DOHH2 (cell line): ENCODE measurements around the gene COL27A1.
"Not testable (repeated sequence)": the region's sequence is repeated elsewhere in the genome, so short reads cannot be mapped to it uniquely, and the experiment has no call there.

ENCODE experiments used
- H3F3A ChIP-seq: fragments of 200-600 bp; sonication (generic), shearing (Covaris generic); 2 replicates; pipeline ENCODE4 v1.6.0; 2016; ENCODE audit warnings: antibody characterized with exemption, mild to moderate bottlenecking; ENCODE audit not compliant: control insufficient read depth, insufficient read depth
- H3K27ac ChIP-seq: fragments of 200-600 bp; sonication (generic); 2 replicates; pipeline ENCODE4 v1.5.1; 2014; ENCODE audit warnings: low read depth, mild to moderate bottlenecking, low read length, moderate library complexity
- H3K27me3 ChIP-seq: fragments of 200-600 bp; sonication (generic); 2 replicates; pipeline ENCODE4 v1.6.1; 2014; ENCODE audit warnings: mild to moderate bottlenecking, low read length, mixed read lengths; ENCODE audit not compliant: control insufficient read depth
- H3K36me3 ChIP-seq: fragments of 200-600 bp; sonication (generic); 2 replicates; pipeline ENCODE4 v1.6.1; 2014; ENCODE audit warnings: mild to moderate bottlenecking, low read length, moderate library complexity, mixed read lengths; ENCODE audit not compliant: control insufficient read depth
- H3K4me1 ChIP-seq: fragments of 200-600 bp; sonication (generic); 2 replicates; pipeline ENCODE4 v1.6.1; 2014; ENCODE audit warnings: mild to moderate bottlenecking, low read length, mixed read lengths; ENCODE audit not compliant: control insufficient read depth
- H3K4me2 ChIP-seq: fragments of 200-600 bp; sonication (generic); 2 replicates; pipeline ENCODE4 v1.6.0; 2014; ENCODE audit warnings: mild to moderate bottlenecking, low read length, moderate library complexity
- H3K4me3 ChIP-seq: fragments of 200-600 bp; sonication (generic); 2 replicates; pipeline ENCODE4 v1.5.1; 2014; ENCODE audit warnings: mild to moderate bottlenecking, low read length, mixed read lengths
- H3K79me2 ChIP-seq: fragments of 200-600 bp; sonication (generic); 2 replicates; pipeline ENCODE4 v1.6.1; 2014; ENCODE audit warnings: mild to moderate bottlenecking, low read length, mixed read lengths; ENCODE audit not compliant: control insufficient read depth
- H3K9me2 ChIP-seq: fragments of 200-600 bp; sonication (generic); replicated peaks from 2 replicates; pipeline ENCODE4 v1.6.1; 2014; ENCODE audit warnings: mild to moderate bottlenecking, low read length, mixed read lengths; ENCODE audit not compliant: control insufficient read depth
- H3K9me3 ChIP-seq: fragments of 200-600 bp; sonication (generic); 2 replicates; pipeline ENCODE4 v1.6.1; 2014; ENCODE audit warnings: antibody characterized with exemption, low read length, mixed read lengths; ENCODE audit not compliant: control insufficient read depth, insufficient read depth
- H4K20me1 ChIP-seq: fragments of 200-600 bp; sonication (generic); 2 replicates; pipeline ENCODE4 v1.6.0; 2014; ENCODE audit warnings: low read depth, mild to moderate bottlenecking, antibody characterized with exemption, low read length, moderate library complexity; ENCODE audit not compliant: control insufficient read depth, insufficient read depth
- EZH2phosphoT487 ChIP-seq: fragments of 200-600 bp; sonication (generic); IDR thresholded peaks from 2 replicates; pipeline ENCODE4 v1.6.1; 2017; ENCODE audit warnings: borderline replicate concordance, mild to moderate bottlenecking, antibody characterized with exemption, low read length, moderate library complexity, mixed read lengths
- TF ChIP-seq, protein P1 (sequence below): fragments of 200-600 bp; sonication (generic); IDR thresholded peaks from one replicate; pipeline ENCODE4 v1.5.1; 2014; ENCODE audit warnings: antibody characterized with exemption, mild to moderate bottlenecking, low read depth, low read length; ENCODE audit not compliant: poor library complexity, severe bottlenecking

Gene COL27A1

DNA sequence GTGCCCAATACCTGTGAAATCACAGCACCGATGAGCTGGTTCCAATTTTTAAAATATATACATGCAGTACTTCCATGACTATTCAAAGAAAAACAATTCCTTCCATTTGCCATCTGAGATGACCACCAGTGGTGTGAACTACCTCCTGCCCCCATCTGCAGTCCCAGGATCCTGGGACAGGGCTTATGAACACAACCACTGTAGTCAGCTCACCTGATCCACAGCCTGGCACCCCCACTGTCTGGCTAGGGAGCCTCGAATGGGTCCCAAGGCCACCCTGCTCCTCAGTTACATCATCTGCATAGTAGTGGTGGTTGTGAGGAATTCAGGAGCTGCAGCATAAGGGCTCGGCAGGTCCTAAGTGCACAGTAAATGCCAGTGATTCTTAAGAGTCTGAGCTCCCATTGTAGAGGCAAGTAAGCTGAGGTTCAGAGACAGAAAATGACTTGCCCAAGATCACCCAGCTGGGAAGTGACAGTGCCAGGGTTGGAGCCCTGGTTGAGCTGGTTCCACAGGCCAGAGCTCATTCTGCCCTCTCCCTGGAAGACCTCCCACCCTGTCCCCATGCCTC, 170.4 kb downstream of the COL27A1 start:
- not testable (repeated sequence) for H3K4me3 ChIP-seq, H3F3A ChIP-seq, H3K4me1 ChIP-seq, H3K4me2 ChIP-seq, H4K20me1 ChIP-seq, H3K9me3 ChIP-seq, H3K27me3 ChIP-seq, H3K36me3 ChIP-seq, H3K79me2 ChIP-seq, H3K27ac ChIP-seq, H3K9me2 ChIP-seq

DNA sequence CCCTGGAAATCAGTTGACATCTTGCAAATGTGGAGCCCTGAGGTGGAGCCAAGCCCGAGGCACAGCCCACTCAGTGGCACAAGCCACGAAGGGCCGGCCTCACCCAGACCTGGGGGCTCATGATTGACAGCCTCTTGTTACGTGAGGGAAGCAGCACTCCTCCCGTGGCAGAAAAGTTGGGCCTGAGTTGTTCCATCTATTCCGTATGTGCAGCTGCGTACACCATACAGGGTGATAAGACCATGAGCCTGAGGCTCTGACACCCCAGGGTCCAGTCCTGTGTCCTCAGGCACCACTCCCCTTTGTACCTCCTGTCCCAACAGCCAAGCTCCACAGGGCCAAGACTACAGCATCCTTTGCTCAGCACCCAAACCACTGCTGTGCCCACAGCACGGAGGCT, 172.4 kb downstream of the COL27A1 start:
- Histone ChIP-seq H3K4me3 (no peak overlapping the region), H3K27me3 (0 out of 2 replicates have a peak, but pooled peaks cover 2% of the 10 kb centered on the region), H3K9me3 (no peaks in the 10 kb centered on the region; the same call in 1 of the 2 replicates), H3K4me1 (no peaks in the 10 kb centered on the region), H4K20me1 (no peaks in the 10 kb centered on the region), H3K27ac (no peak overlapping the region), H3K4me2 (no peak overlapping the region), H3K36me3 (no peaks in the 10 kb centered on the region), H3F3A (0 out of 2 replicates have a peak, but pooled peaks cover 3% of the 10 kb centered on the region), H3K9me2 (no peaks in the 10 kb centered on the region), H3K79me2 (no peaks in the 10 kb centered on the region)
- TF ChIP-seq, protein P1, sequence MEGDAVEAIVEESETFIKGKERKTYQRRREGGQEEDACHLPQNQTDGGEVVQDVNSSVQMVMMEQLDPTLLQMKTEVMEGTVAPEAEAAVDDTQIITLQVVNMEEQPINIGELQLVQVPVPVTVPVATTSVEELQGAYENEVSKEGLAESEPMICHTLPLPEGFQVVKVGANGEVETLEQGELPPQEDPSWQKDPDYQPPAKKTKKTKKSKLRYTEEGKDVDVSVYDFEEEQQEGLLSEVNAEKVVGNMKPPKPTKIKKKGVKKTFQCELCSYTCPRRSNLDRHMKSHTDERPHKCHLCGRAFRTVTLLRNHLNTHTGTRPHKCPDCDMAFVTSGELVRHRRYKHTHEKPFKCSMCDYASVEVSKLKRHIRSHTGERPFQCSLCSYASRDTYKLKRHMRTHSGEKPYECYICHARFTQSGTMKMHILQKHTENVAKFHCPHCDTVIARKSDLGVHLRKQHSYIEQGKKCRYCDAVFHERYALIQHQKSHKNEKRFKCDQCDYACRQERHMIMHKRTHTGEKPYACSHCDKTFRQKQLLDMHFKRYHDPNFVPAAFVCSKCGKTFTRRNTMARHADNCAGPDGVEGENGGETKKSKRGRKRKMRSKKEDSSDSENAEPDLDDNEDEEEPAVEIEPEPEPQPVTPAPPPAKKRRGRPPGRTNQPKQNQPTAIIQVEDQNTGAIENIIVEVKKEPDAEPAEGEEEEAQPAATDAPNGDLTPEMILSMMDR = no peak
- no peak for TF ChIP-seq EZH2phosphoT487

DNA sequence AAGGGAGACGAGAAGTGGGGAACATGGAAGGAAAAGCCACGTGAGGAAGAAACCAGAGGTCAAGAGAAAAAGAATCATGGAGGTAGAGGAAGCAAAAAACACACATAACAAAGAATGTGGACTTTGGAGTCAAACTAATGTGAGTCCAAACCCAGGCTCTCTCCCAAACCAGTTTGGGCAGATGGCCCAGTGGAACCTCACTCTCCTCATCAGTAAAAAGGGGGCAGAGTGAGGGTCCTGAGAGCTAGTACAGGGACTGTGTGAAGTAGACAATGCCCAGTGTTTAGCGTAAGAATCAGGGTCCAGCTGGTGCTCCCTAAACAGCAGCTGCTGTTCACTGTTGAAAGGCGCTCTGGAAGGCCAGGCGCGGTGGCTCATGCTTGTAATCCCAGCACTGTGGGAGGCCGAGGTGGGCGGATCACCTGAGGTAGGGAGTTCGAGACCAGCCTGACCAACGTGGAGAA, 173.1 kb downstream of the COL27A1 start:
- H3K27ac ChIP-seq, H4K20me1 ChIP-seq, H3K4me3 ChIP-seq, H3K4me1 ChIP-seq, H3F3A ChIP-seq, H3K79me2 ChIP-seq, H3K36me3 ChIP-seq, H3K27me3 ChIP-seq, H3K9me2 ChIP-seq, H3K9me3 ChIP-seq, H3K4me2 ChIP-seq: not testable (repeated sequence)

DNA sequence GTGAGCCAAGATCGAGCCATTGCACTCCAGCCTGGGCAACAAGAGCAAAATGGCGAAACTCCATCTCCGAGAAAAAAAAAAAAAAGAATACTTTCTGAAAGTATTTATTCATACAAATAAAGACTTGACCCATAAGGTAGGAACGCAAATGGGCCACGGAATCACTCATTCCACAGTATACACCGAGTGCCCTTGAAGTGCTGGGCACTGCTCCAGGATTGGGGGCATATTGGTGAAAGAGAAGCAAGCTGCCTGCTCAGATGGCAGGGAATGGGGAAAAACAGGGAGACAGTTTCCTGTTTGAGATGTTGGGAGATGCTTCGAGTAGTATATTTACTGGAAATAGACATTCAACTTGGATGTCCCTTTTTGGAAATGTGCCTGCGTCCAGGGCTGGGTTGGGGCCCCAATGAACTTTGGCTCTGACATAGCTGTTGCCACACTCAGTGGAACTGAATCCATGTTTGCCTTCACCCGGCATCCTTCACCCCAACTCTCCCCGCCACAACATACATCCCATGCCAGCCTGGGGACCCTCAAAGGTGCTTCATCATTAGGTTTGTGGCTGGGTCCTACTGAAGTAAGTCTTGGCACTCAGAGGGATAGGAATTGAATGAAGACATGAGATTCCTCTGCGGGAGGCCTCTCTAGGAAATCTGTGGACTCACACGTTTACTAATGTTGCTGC, 173.7 kb downstream of the COL27A1 start:
- not testable (repeated sequence) for H3K79me2 ChIP-seq, H3K9me3 ChIP-seq, H3K27me3 ChIP-seq, H3K36me3 ChIP-seq, H3K9me2 ChIP-seq, H4K20me1 ChIP-seq, H3F3A ChIP-seq, H3K4me1 ChIP-seq, H3K4me3 ChIP-seq, H3K27ac ChIP-seq, H3K4me2 ChIP-seq

DNA sequence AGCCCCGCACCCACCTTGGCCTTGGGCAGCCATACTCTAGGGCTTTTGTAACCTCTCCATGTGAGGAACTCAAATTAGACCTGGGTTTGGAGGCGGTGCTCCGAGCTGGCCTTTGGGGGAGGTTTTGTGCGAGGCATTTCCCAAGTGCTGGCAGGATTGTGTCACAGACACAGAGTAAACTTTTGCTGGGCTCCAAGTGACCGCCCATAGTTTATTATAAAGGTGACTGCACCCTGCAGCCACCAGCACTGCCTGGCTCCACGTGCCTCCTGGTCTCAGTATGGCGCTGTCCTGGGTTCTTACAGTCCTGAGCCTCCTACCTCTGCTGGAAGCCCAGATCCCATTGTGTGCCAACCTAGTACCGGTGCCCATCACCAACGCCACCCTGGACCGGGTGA, 174.3 kb downstream of the COL27A1 start, which contains the start of gene ORM2:
Gene ORM2, plus strand, starts transcription at position 245 of the 398 bp plus-strand sequence. Its CDS starts 36 bp downstream, at position 281.
- H3K36me3 ChIP-seq, H3K9me2 ChIP-seq, H3F3A ChIP-seq, H3K4me2 ChIP-seq, H3K27ac ChIP-seq, H4K20me1 ChIP-seq, H3K9me3 ChIP-seq, H3K4me3 ChIP-seq, H3K79me2 ChIP-seq, H3K4me1 ChIP-seq, H3K27me3 ChIP-seq: not testable (repeated sequence)
